GM12878 (cell line): ENCODE results near the gene TAS2R14. TPM values are rescaled to one million over a fixed set of nuclear protein-coding genes. Genes with fewer than 3 reads are reported as not detected.
A peak's percentile ranks its signal among the peaks of the same experiment; 100 is the strongest.

Experiments
- CBFB ChIP-seq: IDR thresholded peaks from 2 replicates; pipeline ENCODE4 v1.6.1; 2016; ENCODE audit warnings: antibody characterized with exemption, low read depth
- FOS ChIP-seq: IDR thresholded peaks from 3 replicates; pipeline ENCODE4 v1.6.1; 2011; ENCODE audit warnings: borderline replicate concordance; ENCODE audit not compliant: insufficient read length; ENCODE audit errors: extremely low read depth
- IRF4 ChIP-seq: IDR thresholded peaks from 2 replicates; pipeline ENCODE4 v1.6.1; 2011; ENCODE audit warnings: low read depth, low read length
- JUNB ChIP-seq: IDR thresholded peaks from 2 replicates; pipeline ENCODE4 v1.6.1; 2016; ENCODE audit warnings: antibody characterized with exemption, mild to moderate bottlenecking
- MTA2 ChIP-seq: fragments of 450-650 bp; IDR thresholded peaks from 2 replicates; pipeline ENCODE4 v1.6.1; 2016; ENCODE audit warnings: low read depth, mild to moderate bottlenecking, moderate library complexity
- PAX5 ChIP-seq: IDR thresholded peaks from 2 replicates; pipeline ENCODE4 v1.6.1; 2011; ENCODE audit warnings: low read depth, low read length, borderline replicate concordance
- POLR2AphosphoS2 ChIP-seq: IDR thresholded peaks from 2 replicates; pipeline ENCODE4 v1.6.1; 2011; ENCODE audit warnings: low read depth, mild to moderate bottlenecking, low read length, improper control_type of control experiment, moderate library complexity
- POU2F2 ChIP-seq: IDR thresholded peaks from 3 replicates; pipeline ENCODE4 v1.6.1; 2011; ENCODE audit warnings: low read depth, mild to moderate bottlenecking, low read length, borderline replicate concordance
- RUNX3 ChIP-seq: IDR thresholded peaks from 2 replicates; pipeline ENCODE4 v1.6.1; 2012; ENCODE audit warnings: low read length, inconsistent platforms
- SKIL ChIP-seq: fragments of 450-650 bp; IDR thresholded peaks from 2 replicates; pipeline ENCODE4 v1.6.1; 2017; ENCODE audit warnings: mild to moderate bottlenecking, low read depth, inconsistent platforms; ENCODE audit not compliant: poor library complexity, severe bottlenecking
- SPI1 ChIP-seq: IDR thresholded peaks from 2 replicates; pipeline ENCODE4 v1.6.1; 2011; ENCODE audit warnings: low read depth, mild to moderate bottlenecking, low read length, moderate library complexity, borderline replicate concordance; ENCODE audit not compliant: insufficient read depth
- STAT3 ChIP-seq: IDR thresholded peaks from 2 replicates; pipeline ENCODE4 v1.6.1; 2011; ENCODE audit warnings: low read depth, low read length, improper control_type of control experiment
- TARDBP ChIP-seq: IDR thresholded peaks from 2 replicates; pipeline ENCODE4 v1.6.1; 2016; ENCODE audit warnings: borderline replicate concordance
- ZNF217 ChIP-seq: fragments of 450-650 bp; IDR thresholded peaks from 2 replicates; pipeline ENCODE4 v1.6.1; 2017; ENCODE audit warnings: antibody characterized with exemption, mild to moderate bottlenecking
- polyA plus RNA-seq, 11 experiments: library from polyadenylated mRNA; depleted of rRNA in 4 of 11; unstranded in 6 of 11; stranded (reverse) in 5 of 11; fragments of >200 nt; fragmentation: Nextera tagmentation in 4 of 11; fragmentation: Illumina TruSeq in 1 of 11; extraction: Ambion mirVana in 4 of 11; extraction: Trizol in 1 of 11; gene quantifications; 1 replicate in 1 of 11; 2 replicates in 10 of 11; pipeline versions ENCODE4 v1.2.1 to v1.2.3, GENCODE V29; 2011 to 2016; ENCODE audit warnings: inconsistent platforms in 2 of 11, missing spikeins in 2 of 11, low read depth in 1 of 11
- total RNA-seq, 4 experiments: library from RNA; depleted of rRNA in 3 of 4; stranded (reverse); fragments of >200 nt in 3 of 4; fragmentation: Illumina TruSeq in 1 of 4; extraction: Trizol in 1 of 4; gene quantifications; 2 replicates each; pipeline versions ENCODE4 v1.2.1 to v1.2.3, GENCODE V29; 2013 to 2021
- TF ChIP-seq, protein P1 (sequence below): IDR thresholded peaks from 2 replicates; pipeline ENCODE4 v1.6.1; 2011; ENCODE audit warnings: low read depth, mild to moderate bottlenecking, low read length, moderate library complexity, borderline replicate concordance; ENCODE audit errors: extremely low read depth

The TAS2R14 gene
- total and polyA plus RNA-seq, 10 of the 15 experiments (the other 5 are each of a cell fraction or from before 2014, with no cell fraction given) = 1.2 to 4.4 (median 2.2) TPM

GRCh38 chr12:10982244-10982643, 43.2 kb upstream of the TAS2R14 start (continued):
- TF ChIP-seq IRF4 (0 out of 2 replicates have a peak, but pooled peaks have one; percentile 8), CBFB (peak; percentile 54), RUNX3 (peak; percentile 98), SPI1 (peak; percentile 42; the same call in 1 of the 2 replicates), POU2F2 (peak; percentile 41; the same call in 1 of the 3 replicates), SKIL (no peak), JUNB (peak; percentile 56; the same call in 1 of the 2 replicates), STAT3 (no peak), POLR2AphosphoS2 (no peak), PAX5 (no peak), FOS (no peak), TARDBP (no peak), MTA2 (peak; percentile 73), ZNF217 (0 out of 2 replicates have a peak, but pooled peaks have one; percentile 44)
- TF ChIP-seq, protein P1, sequence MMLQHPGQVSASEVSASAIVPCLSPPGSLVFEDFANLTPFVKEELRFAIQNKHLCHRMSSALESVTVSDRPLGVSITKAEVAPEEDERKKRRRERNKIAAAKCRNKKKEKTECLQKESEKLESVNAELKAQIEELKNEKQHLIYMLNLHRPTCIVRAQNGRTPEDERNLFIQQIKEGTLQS = no peak
